ENCODE data around the gene ADAMTS17.

The ADAMTS17 gene

DNA sequence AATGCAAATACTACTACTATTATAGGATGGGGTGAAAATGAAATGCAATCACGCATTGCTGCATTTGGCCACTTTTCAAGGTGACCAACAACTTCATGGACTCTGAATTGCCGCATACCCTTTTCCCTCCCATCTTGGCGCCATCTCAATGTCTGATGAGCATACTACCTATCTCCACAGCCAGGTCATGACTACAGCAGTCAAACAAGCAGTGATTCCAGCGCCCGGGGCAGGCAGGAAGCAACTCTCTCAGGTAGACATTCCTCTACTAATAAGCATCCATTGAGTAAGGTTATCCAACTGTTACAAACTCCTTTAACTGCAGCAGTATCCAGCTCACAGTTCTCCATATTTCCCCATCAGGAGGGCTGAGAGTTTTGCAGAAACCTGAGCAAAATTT lies 155.4 kb downstream of the ADAMTS17 start:
- no peaks in the 10 kb centered on the region for H3K27me3 ChIP-seq (ENCODE audit: control insufficient read depth, low read length)
- no peaks in the 10 kb centered on the region for H3K9me2 ChIP-seq (replicated peaks; ENCODE audit: control insufficient read depth, low read length)

DNA sequence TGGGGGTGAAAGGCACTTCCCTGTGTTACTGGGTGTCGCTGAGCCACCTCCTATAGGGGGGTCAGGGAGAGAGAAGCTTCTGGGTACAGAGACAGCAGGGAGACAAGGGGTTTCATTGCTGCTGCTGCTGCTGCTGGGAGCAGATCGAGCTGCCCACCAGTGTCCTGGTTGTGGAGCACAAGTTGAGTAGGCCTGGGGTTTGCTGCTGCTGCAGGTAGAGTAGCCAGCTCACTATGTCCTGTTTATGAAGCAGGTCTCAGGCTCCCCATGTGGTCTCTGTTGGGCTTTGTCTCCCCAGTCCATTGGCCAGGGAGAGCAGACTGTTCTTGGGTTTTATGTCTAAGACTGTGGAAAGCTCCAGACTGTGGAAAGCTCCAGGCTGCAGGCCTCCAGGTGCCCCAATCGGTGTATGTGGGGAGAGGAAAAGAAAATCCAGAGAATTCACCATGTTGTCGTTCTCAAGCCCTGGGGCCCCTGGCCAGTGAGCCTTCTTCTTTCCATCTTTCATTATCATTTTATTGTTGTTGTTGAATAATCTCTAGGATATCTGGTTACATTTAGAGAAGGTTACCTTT lies 157.8 kb downstream of the ADAMTS17 start:
- Histone ChIP-seq H3K36me3 (ENCODE audit: control insufficient read depth, low read length) (no peaks in the 10 kb centered on the region), H3K9me2 (replicated peaks; ENCODE audit: control insufficient read depth, low read length) (no peaks in the 10 kb centered on the region), H3K9me3 (ENCODE audit: control insufficient read depth, insufficient read depth, low read length) (no peaks in the 10 kb centered on the region), H4K20me1 (ENCODE audit: control insufficient read depth, insufficient read depth, low read depth, low read length) (no peaks in the 10 kb centered on the region), H3K4me1 (ENCODE audit: control insufficient read depth, low read length) (no peaks in the 10 kb centered on the region), H3K4me3 (ENCODE audit: low read length) (no peak overlapping the region), H3K27ac (ENCODE audit: low read depth, low read length) (no peak overlapping the region), H3K4me2 (ENCODE audit: low read length) (no peak overlapping the region), H3K79me2 (ENCODE audit: control insufficient read depth, low read length) (no peaks in the 10 kb centered on the region), H3K27me3 (ENCODE audit: control insufficient read depth, low read length) (no peaks in the 10 kb centered on the region), H3F3A (ENCODE audit: control insufficient read depth, insufficient read depth) (no peaks in the 10 kb centered on the region)
- TF ChIP-seq EZH2phosphoT487 (IDR thresholded peaks at IDR 0.05; ENCODE audit: borderline replicate concordance, low read length) (no peak), CTCF (IDR thresholded peaks at IDR 0.05; ENCODE audit: low read depth, low read length, poor library complexity, severe bottlenecking) (no peak)

More for the DNA sequence above, 155.4 kb downstream of the ADAMTS17 start:
- Histone ChIP-seq H3K79me2 (ENCODE audit: control insufficient read depth, low read length) (no peaks in the 10 kb centered on the region), H4K20me1 (ENCODE audit: control insufficient read depth, insufficient read depth, low read depth, low read length) (no peaks in the 10 kb centered on the region), H3F3A (ENCODE audit: control insufficient read depth, insufficient read depth) (no peaks in the 10 kb centered on the region), H3K27ac (ENCODE audit: low read depth, low read length) (no peak overlapping the region), H3K36me3 (ENCODE audit: control insufficient read depth, low read length) (no peaks in the 10 kb centered on the region), H3K4me2 (ENCODE audit: low read length) (no peak overlapping the region), H3K4me1 (ENCODE audit: control insufficient read depth, low read length) (no peaks in the 10 kb centered on the region), H3K4me3 (ENCODE audit: low read length) (no peak overlapping the region), H3K9me3 (ENCODE audit: control insufficient read depth, insufficient read depth, low read length) (no peaks in the 10 kb centered on the region)
- TF ChIP-seq EZH2phosphoT487 (IDR thresholded peaks at IDR 0.05; ENCODE audit: borderline replicate concordance, low read length) (no peak), CTCF (IDR thresholded peaks at IDR 0.05; ENCODE audit: low read depth, low read length, poor library complexity, severe bottlenecking) (no peak)

GRCh38 chr15:100180921-100181320 lies 160.9 kb downstream of the ADAMTS17 start:
- H3K4me1 ChIP-seq (ENCODE audit: control insufficient read depth, low read length): no peaks in the 10 kb centered on the region
- TF ChIP-seq CTCF (IDR thresholded peaks at IDR 0.05; ENCODE audit: low read depth, low read length, poor library complexity, severe bottlenecking): no peak
- TF ChIP-seq EZH2phosphoT487 (IDR thresholded peaks at IDR 0.05; ENCODE audit: borderline replicate concordance, low read length): no peak
- H3K9me3 ChIP-seq (ENCODE audit: control insufficient read depth, insufficient read depth, low read length): no peaks in the 10 kb centered on the region
- no peak overlapping the region for H3K4me2 ChIP-seq (ENCODE audit: low read length)
- no peak overlapping the region for H3K4me3 ChIP-seq (ENCODE audit: low read length)
- H3K9me2 ChIP-seq (replicated peaks; ENCODE audit: control insufficient read depth, low read length): no peaks in the 10 kb centered on the region
- H4K20me1 ChIP-seq (ENCODE audit: control insufficient read depth, insufficient read depth, low read depth, low read length): no peaks in the 10 kb centered on the region
- H3F3A ChIP-seq (ENCODE audit: control insufficient read depth, insufficient read depth): no peaks in the 10 kb centered on the region
- H3K79me2 ChIP-seq (ENCODE audit: control insufficient read depth, low read length): no peaks in the 10 kb centered on the region
- H3K27ac ChIP-seq (ENCODE audit: low read depth, low read length): no peak overlapping the region
- H3K36me3 ChIP-seq (ENCODE audit: control insufficient read depth, low read length): no peaks in the 10 kb centered on the region
- no peaks in the 10 kb centered on the region for H3K27me3 ChIP-seq (ENCODE audit: control insufficient read depth, low read length)

Data from DOHH2 (cell line).